PFSK-1 (cell line): ENCODE measurements around the gene TPSB2.

Source experiments
- POLR2AphosphoS5 ChIP-seq: IDR thresholded peaks from 2 replicates; pipeline ENCODE4 v1.6.1; 2012; ENCODE audit warnings: low read depth, mild to moderate bottlenecking, control low read depth, low read length, moderate library complexity
- TF ChIP-seq, protein P1 (sequence below), 2 experiments: IDR thresholded peaks; 2 replicates each; pipeline versions ENCODE4 v1.6.1 to v1.8.0; 2011 to 2012; ENCODE audit warnings: low read depth in 2 of 2, low read length in 2 of 2, control low read depth in 1 of 2, inconsistent platforms in 1 of 2, mild to moderate bottlenecking in 1 of 2, moderate library complexity in 1 of 2; ENCODE audit not compliant: insufficient read depth in 1 of 2

- TF ChIP-seq, protein P1, sequence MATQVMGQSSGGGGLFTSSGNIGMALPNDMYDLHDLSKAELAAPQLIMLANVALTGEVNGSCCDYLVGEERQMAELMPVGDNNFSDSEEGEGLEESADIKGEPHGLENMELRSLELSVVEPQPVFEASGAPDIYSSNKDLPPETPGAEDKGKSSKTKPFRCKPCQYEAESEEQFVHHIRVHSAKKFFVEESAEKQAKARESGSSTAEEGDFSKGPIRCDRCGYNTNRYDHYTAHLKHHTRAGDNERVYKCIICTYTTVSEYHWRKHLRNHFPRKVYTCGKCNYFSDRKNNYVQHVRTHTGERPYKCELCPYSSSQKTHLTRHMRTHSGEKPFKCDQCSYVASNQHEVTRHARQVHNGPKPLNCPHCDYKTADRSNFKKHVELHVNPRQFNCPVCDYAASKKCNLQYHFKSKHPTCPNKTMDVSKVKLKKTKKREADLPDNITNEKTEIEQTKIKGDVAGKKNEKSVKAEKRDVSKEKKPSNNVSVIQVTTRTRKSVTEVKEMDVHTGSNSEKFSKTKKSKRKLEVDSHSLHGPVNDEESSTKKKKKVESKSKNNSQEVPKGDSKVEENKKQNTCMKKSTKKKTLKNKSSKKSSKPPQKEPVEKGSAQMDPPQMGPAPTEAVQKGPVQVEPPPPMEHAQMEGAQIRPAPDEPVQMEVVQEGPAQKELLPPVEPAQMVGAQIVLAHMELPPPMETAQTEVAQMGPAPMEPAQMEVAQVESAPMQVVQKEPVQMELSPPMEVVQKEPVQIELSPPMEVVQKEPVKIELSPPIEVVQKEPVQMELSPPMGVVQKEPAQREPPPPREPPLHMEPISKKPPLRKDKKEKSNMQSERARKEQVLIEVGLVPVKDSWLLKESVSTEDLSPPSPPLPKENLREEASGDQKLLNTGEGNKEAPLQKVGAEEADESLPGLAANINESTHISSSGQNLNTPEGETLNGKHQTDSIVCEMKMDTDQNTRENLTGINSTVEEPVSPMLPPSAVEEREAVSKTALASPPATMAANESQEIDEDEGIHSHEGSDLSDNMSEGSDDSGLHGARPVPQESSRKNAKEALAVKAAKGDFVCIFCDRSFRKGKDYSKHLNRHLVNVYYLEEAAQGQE (IDR thresholded peaks at IDR 0.05; ENCODE audit: insufficient read depth in 1 of 2, low read depth in 2 of 2, low read length in 2 of 2): no peak
- TF ChIP-seq POLR2AphosphoS5: no peak
These were observed 4.9 kb downstream of the TPSB2 start, which contains the start of gene TPSG1 for GRCh38 chr16:1225051-1225451.
